Esophagus squamous epithelium (tissue), 5 donors: Measurements from ENCODE around the gene MYO9A. TPM values are rescaled to one million over a fixed set of nuclear protein-coding genes. Genes with fewer than 3 reads are reported as not detected.

ENCODE experiments used
- DNase-seq: peaks from one replicate; lab custom pipeline; 2025; lab: John Stamatoyannopoulos, UW
- H3K27ac ChIP-seq, 4 donors: fragments of 200-600 bp; sonication (generic); one replicate each; pipeline ENCODE4 v1.5.1; 2016 to 2019; ENCODE audit warnings: mild to moderate bottlenecking in 1 of 4
- H3K27me3 ChIP-seq, 4 donors: fragments of 200-600 bp; sonication (generic); 1 replicate in 3 of 4; 2 replicates in 1 of 4; pipeline versions ENCODE4 v1.5.1 to v1.6.0; 2017 to 2021; ENCODE audit warnings: antibody characterized with exemption in 1 of 4
- H3K36me3 ChIP-seq, 3 donors: fragments of 200-600 bp; sonication (generic); one replicate each; pipeline ENCODE4 v1.5.1; 2016 to 2019
- H3K4me1 ChIP-seq, 3 donors: fragments of 200-600 bp; sonication (generic); one replicate each; pipeline ENCODE4 v1.5.1; 2017 to 2019
- H3K4me3 ChIP-seq, 4 donors: fragments of 200-600 bp; sonication (generic); 1 replicate in 3 of 4; 2 replicates in 1 of 4; pipeline ENCODE4 v1.5.1; 2016 to 2019; ENCODE audit warnings: mild to moderate bottlenecking in 2 of 4, moderate library complexity in 1 of 4
- H3K9me3 ChIP-seq, 3 donors: fragments of 200-600 bp; sonication (generic); one replicate each; pipeline ENCODE4 v1.5.1; 2016 to 2019
- POLR2A ChIP-seq, 4 donors: fragments of 450-650 bp; IDR thresholded peaks; one replicate each; pipeline ENCODE4 v1.6.1; 2017; ENCODE audit warnings: antibody characterized with exemption in 4 of 4, mild to moderate bottlenecking in 4 of 4, moderate library complexity in 3 of 4
- WGBS, 2 donors: methylation state at CpG; one replicate each; pipeline ENCODE4 v1.1.5; 2018; 5-methylcytosine and 5-hydroxymethylcytosine counted together
- intact Hi-C: fragments of 100-400 bp; cut with DNase I; formaldehyde crosslinking; loops from one replicate; pipeline ENCODE4 v1.15.0; 2022
- total RNA-seq, 4 donors: library from RNA; depleted of rRNA; stranded (reverse); fragments of >200 nt; gene quantifications; one replicate each; pipeline ENCODE4 v1.1.0, GENCODE V29; 2016
- TF ChIP-seq, protein P1 (sequence below), 6 experiments: fragments of 450-650 bp in 4 of 6; fragments of 200-600 bp in 2 of 6; sonication (generic) in 2 of 6; IDR thresholded peaks; one replicate each; pipeline ENCODE4 v1.5.1; 2016 to 2019; ENCODE audit warnings: antibody characterized with exemption in 6 of 6, mild to moderate bottlenecking in 4 of 6, moderate library complexity in 4 of 6
- donor health status: DM: yes; HTN: yes; CAD: no.

Gene MYO9A
- total RNA-seq, 4 donors from 2014 or later: 18.2 to 62.0 (median 35.0) TPM

DNA sequence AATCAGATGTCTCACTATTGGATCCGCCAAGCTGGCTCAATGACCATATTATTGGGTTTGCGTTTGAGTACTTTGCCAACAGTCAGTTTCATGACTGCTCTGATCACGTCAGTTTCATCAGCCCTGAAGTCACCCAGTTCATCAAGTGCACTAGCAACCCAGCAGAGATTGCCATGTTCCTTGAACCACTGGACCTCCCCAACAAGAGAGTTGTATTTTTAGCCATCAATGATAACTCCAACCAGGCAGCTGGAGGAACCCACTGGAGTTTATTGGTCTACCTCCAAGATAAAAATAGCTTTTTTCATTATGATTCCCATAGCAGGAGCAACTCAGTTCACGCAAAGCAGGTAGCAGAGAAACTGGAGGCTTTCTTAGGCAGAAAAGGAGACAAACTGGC is 21.7 kb upstream of the MYO9A start:
- H3K27me3 ChIP-seq: no peaks in the 10 kb centered on the region
- intact Hi-C loops: no loop called here
- no peak overlapping the region for H3K27ac ChIP-seq
- H3K36me3 ChIP-seq: peaks cover 0 to 8% (median 0%) of the 10 kb centered on the region in 3 donors
- no peaks in the 10 kb centered on the region for H3K9me3 ChIP-seq
- H3K4me3 ChIP-seq: no peak overlapping the region
- TF ChIP-seq POLR2A (IDR thresholded peaks at IDR 0.05): no peak
- TF ChIP-seq, protein P1, sequence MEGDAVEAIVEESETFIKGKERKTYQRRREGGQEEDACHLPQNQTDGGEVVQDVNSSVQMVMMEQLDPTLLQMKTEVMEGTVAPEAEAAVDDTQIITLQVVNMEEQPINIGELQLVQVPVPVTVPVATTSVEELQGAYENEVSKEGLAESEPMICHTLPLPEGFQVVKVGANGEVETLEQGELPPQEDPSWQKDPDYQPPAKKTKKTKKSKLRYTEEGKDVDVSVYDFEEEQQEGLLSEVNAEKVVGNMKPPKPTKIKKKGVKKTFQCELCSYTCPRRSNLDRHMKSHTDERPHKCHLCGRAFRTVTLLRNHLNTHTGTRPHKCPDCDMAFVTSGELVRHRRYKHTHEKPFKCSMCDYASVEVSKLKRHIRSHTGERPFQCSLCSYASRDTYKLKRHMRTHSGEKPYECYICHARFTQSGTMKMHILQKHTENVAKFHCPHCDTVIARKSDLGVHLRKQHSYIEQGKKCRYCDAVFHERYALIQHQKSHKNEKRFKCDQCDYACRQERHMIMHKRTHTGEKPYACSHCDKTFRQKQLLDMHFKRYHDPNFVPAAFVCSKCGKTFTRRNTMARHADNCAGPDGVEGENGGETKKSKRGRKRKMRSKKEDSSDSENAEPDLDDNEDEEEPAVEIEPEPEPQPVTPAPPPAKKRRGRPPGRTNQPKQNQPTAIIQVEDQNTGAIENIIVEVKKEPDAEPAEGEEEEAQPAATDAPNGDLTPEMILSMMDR (IDR thresholded peaks at IDR 0.05): no peak
- H3K4me1 ChIP-seq: peaks cover 0 to 10% (median 0%) of the 10 kb centered on the region in 3 donors
- WGBS, 2 donors: 91% methylated on average over 4 of the region's 4 CpGs
- no peak for DNase-seq

DNA sequence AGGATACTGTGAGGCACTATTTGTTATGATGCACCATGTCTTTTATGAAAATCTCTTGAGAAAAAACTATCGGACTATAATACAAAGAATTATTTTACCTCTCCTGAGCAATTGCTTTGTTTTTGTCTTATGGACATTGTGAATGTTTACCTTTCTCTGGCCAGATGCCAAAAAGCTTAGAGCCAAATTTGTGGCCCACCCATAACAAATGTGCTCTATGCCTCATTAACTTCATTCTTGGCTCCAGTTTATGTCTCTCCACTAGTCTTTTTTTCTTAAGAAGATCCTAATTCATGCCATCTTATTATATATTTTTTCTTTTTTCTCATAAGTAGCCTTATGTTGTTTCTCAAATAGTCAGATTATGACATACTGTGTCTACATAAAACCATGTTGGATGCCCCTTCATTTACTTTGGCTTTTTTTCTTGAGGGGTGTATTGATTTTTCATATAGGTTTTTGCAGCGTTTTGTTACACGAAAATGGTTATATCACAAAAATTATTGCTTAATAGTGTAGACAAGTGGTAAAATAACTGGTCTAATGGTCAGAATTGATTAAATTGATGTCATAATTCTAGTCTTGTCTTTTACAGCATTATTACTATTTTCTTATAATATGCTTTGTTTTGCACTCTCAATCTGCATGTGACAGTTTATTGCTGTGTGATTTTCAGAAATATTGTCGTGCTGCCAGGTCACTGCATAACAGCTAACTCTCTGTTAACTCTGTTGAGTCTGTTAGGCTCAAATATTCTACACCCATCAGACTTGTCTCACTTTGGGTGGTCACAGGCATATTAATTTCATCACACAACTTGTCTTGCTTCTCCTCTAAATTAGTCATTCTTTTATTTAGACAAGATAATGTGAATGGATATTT is 18.5 kb upstream of the MYO9A start:
- 66 to 67% methylated on average over 4 of the region's 4 CpGs for WGBS, 2 donors
- intact Hi-C loops: no loop called here
- Histone ChIP-seq H3K27me3 (no peaks in the 10 kb centered on the region), H3K4me1 (peaks cover 0 to 10% (median 0%) of the 10 kb centered on the region in 3 donors), H3K4me3 (no peak overlapping the region), H3K36me3 (peaks cover 0 to 8% (median 0%) of the 10 kb centered on the region in 3 donors), H3K9me3 (no peaks in the 10 kb centered on the region), H3K27ac (no peak overlapping the region)
- no peak for TF ChIP-seq POLR2A (IDR thresholded peaks at IDR 0.05)
- TF ChIP-seq, protein P1 (IDR thresholded peaks at IDR 0.05): no peak
- no peak for DNase-seq

DNA sequence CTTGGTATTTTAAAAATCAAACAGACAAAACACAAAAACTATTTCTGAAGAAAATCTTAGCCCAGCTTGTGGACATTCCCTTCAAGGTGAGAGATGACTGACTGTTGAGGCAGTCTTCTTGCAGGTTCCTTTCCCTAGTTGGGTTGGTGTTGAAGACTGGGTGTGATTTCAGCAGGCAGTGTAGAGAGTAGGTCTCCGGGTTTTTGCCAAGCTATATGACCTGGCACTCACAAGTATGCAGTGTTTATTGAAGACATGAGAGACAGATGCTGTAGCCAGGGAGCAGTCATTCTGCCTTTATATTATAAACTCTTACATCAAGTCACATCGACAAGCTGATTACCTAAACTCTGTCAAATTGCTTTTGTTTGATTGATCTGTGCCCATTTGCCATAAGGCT is 17.8 kb upstream of the MYO9A start:
- no peaks in the 10 kb centered on the region for H3K9me3 ChIP-seq
- no peak overlapping the region for H3K27ac ChIP-seq
- peaks cover 0 to 10% (median 0%) of the 10 kb centered on the region in 3 donors for H3K4me1 ChIP-seq
- H3K27me3 ChIP-seq: no peaks in the 10 kb centered on the region
- WGBS, 2 donors: 30 to 32% methylated on average over 2 of the region's 2 CpGs
- H3K36me3 ChIP-seq: peaks cover 0 to 8% (median 0%) of the 10 kb centered on the region in 3 donors
- no peak for DNase-seq
- TF ChIP-seq, protein P1 (IDR thresholded peaks at IDR 0.05): no peak
- TF ChIP-seq POLR2A (IDR thresholded peaks at IDR 0.05): no peak
- intact Hi-C loops: no loop called here
- H3K4me3 ChIP-seq: no peak overlapping the region

DNA sequence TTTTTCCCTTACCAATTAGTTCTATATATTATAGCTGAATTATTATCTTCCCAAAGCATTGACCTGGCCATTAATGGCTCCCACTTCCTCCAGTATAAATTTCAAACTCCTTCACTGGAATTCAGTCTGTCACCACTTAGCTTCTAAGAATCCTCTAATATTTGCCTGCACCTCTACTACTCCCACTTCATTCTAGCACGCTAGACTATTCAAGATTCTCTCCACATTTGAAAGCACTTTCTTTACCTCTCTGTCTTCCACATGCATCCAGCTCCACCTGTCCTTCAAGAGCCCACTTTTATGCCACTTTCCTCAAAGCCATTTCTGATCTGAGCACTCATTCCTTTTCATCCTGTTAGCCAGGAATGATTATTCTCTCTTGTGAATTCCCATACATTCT is 15.3 kb upstream of the MYO9A start:
- intact Hi-C loops: no loop called here
- DNase-seq: no peak
- no peak overlapping the region for H3K27ac ChIP-seq

DNA sequence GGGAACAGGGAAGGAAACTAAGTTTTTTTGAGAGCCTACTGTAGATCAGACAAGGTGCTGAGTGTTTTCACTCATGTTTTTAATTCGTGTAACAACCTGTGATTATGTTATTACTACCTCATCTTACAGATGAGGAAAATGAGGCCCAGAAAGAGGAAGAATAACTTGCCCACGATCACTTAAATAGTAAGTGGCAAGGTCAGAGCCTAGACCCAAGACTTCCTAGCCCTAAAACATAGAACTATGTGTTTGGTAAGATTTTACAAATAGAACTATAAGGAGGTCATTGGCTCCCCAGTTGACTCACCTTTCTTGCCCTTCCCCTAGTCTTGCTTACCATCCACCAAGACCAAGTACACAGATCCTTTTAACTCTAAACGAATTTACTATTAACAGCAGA is 14.0 kb upstream of the MYO9A start:
- TF ChIP-seq POLR2A (IDR thresholded peaks at IDR 0.05): no peak
- TF ChIP-seq, protein P1 (IDR thresholded peaks at IDR 0.05): no peak
- H3K27ac ChIP-seq: no peak overlapping the region
- H3K4me3 ChIP-seq: no peak overlapping the region
- no peaks in the 10 kb centered on the region for H3K27me3 ChIP-seq
- no peaks in the 10 kb centered on the region for H3K36me3 ChIP-seq
- intact Hi-C loops: no loop called here
- no peaks in the 10 kb centered on the region for H3K9me3 ChIP-seq
- DNase-seq: no peak
- H3K4me1 ChIP-seq: peaks cover 0 to 10% (median 0%) of the 10 kb centered on the region in 3 donors
- WGBS, 2 donors: 65 to 78% methylated on average over 3 of the region's 3 CpGs

More for the DNA sequence above, 15.3 kb upstream of the MYO9A start:
- Histone ChIP-seq H3K4me1 (peaks cover 0 to 10% (median 0%) of the 10 kb centered on the region in 3 donors), H3K9me3 (no peaks in the 10 kb centered on the region), H3K36me3 (no peaks in the 10 kb centered on the region), H3K4me3 (no peak overlapping the region), H3K27me3 (no peaks in the 10 kb centered on the region)
- TF ChIP-seq POLR2A (IDR thresholded peaks at IDR 0.05): no peak
- TF ChIP-seq, protein P1 (IDR thresholded peaks at IDR 0.05): no peak
- WGBS, 2 donors: 100% methylated on average over 1 of the region's 1 CpG
